AG09309 (cell line): ENCODE data around the gene ZC3H7A.

Source experiments
- DNase-seq: peaks from one replicate; pipeline ENCODE4 v3.0.0-alpha.2; 2010; ENCODE audit warnings: low read depth
- H3K4me3 ChIP-seq: 2 replicates; pipeline ENCODE4 v1.5.1; 2011; ENCODE audit warnings: mild to moderate bottlenecking, low read depth, low read length, moderate library complexity; ENCODE audit not compliant: control insufficient read depth
- CTCF ChIP-seq: IDR thresholded peaks from 2 replicates; pipeline ENCODE4 v1.5.1; 2011; ENCODE audit warnings: mild to moderate bottlenecking, low read depth, low read length, inconsistent platforms; ENCODE audit not compliant: insufficient read depth, control insufficient read depth; ENCODE audit errors: missing control alignments

The ZC3H7A gene

DNA sequence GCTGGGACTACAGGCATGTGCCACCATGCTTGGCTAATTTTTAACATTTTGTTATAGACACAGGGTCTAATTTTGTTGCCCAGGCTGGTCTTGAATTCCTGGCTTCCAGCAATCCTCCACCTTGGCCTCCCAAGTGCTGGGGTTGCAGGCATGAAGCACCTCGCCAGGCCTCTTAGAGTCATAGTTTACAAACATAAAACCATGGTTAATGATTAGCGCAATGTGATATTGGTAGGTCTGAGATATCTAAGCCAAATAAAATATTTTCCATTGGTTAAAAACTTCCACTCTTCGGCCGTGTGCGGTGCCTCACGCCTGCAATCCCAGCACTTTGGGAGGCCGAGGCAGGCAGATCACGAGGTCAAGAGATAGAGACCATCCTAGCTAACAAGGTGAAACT, 71.0 kb downstream of the ZC3H7A start:
- no peak overlapping the region for H3K4me3 ChIP-seq
- TF ChIP-seq CTCF: no peak
- no peak for DNase-seq

- DNase-seq: no peak
- no peak overlapping the region for H3K4me3 ChIP-seq
- no peak for TF ChIP-seq CTCF
Measured at GRCh38 chr16:11725457-11725856, 71.6 kb downstream of the ZC3H7A start.

DNA sequence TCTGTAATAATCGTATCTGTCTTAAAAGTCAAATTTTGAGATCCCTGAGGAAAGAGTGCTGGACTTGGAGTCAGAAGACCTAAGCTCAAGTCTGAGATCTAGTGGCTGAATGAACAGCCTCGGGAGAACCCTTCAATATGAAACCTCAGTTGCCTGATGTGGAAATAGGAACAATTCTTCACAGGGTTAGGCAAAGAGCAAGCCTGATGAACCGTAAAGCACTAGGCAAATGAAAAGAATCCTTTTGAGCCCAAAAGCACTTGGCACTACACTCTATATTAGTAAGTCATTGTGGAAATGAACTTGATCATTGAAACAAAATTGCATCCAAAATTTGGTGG, 74.6 kb downstream of the ZC3H7A start:
- no peak for TF ChIP-seq CTCF
- DNase-seq: no peak
- H3K4me3 ChIP-seq: no peak overlapping the region

GRCh38 chr16:11721781-11722467, 75.1 kb downstream of the ZC3H7A start:
- TF ChIP-seq CTCF: no peak
- H3K4me3 ChIP-seq: no peak overlapping the region
- no peak for DNase-seq

GRCh38 chr16:11719762-11720161, 77.3 kb downstream of the ZC3H7A start:
- DNase-seq: no peak
- H3K4me3 ChIP-seq: no peak overlapping the region
- no peak for TF ChIP-seq CTCF

GRCh38 chr16:11719171-11719570, 77.9 kb downstream of the ZC3H7A start:
- no peak for DNase-seq
- no peak overlapping the region for H3K4me3 ChIP-seq
- no peak for TF ChIP-seq CTCF

- TF ChIP-seq CTCF: no peak
- H3K4me3 ChIP-seq: no peak overlapping the region
Measured at GRCh38 chr16:11717811-11718210, 79.2 kb downstream of the ZC3H7A start.

More at GRCh38 chr16:11717811-11718210, 79.2 kb downstream of the ZC3H7A start:
- DNase-seq: no peak
